Mucosa of descending colon (tissue), 3 donors: Measurements from ENCODE around the gene DENND4A. TPM values are rescaled to one million over a fixed set of nuclear protein-coding genes. Genes with fewer than 3 reads are reported as not detected.
A peak's percentile ranks its signal among the peaks of the same experiment; 100 is the strongest.

Experiments
- ATAC-seq: fragments of 200-7000 bp; cut with Tn5 transposase; one replicate; pipeline ENCODE4 v1.9.1; 2020; ENCODE audit warnings: mild to moderate bottlenecking, moderate library complexity
- DNase-seq, 3 donors: peaks; one replicate each; pipeline ENCODE4 v3.0.0-alpha.2; 2020
- H3K36me3 ChIP-seq: fragments of 200-600 bp; one replicate; pipeline ENCODE4 v1.8.0; 2021; ENCODE audit warnings: low read depth, mild to moderate bottlenecking
- H3K4me1 ChIP-seq: fragments of 200-600 bp; one replicate; pipeline ENCODE4 v1.8.0; 2021; ENCODE audit warnings: low read depth, mild to moderate bottlenecking
- H3K4me3 ChIP-seq: fragments of 200-600 bp; one replicate; pipeline ENCODE4 v1.8.0; 2021; ENCODE audit warnings: mild to moderate bottlenecking
- H3K9me3 ChIP-seq: fragments of 200-600 bp; one replicate; pipeline ENCODE4 v1.8.0; 2021; ENCODE audit warnings: mild to moderate bottlenecking
- CTCF ChIP-seq: fragments of 200-600 bp; IDR thresholded peaks from one replicate; pipeline ENCODE4 v1.8.0; 2022; ENCODE audit warnings: antibody characterized with exemption, mild to moderate bottlenecking
- intact Hi-C, 2 donors: fragments of 100-400 bp; cut with DNase I in 1 of 2; cut with micrococcal nuclease in 1 of 2; formaldehyde crosslinking; loops; one replicate each; pipeline versions ENCODE4 v1.11.0 to v1.11.1; 2022; cut with DNase I, micrococcal nuclease
- total RNA-seq, 3 donors: library from RNA; stranded (reverse); fragmentation: NEBNext Ultra II Directional in 2 of 3; extraction: Animal tissue kit (Norgen Biotek cat#: 25700) in 2 of 3; gene quantifications; one replicate each; pipeline versions ENCODE4 v1.2.1 to v1.2.4, GENCODE V29; 2021 to 2023
- donor health status: DM: no; HTN: no; CAD: no; lungs with moderate emphysema.
- donor health status: DM: no; HTN: no; CAD: no.
- donor health status: DM: no; HTN: yes; CAD: no.

The DENND4A gene
- total RNA-seq, 3 donors from 2014 or later = 20.3 to 34.7 (median 20.7) TPM

GRCh38 chr15:65730549-65731172 lies 61.4 kb downstream of the DENND4A start:
- intact Hi-C loops = no loop called here
- H3K36me3 ChIP-seq = no peaks in the 10 kb centered on the region
- H3K4me3 ChIP-seq = no peak overlapping the region
- ATAC-seq = no peak
- no peak for DNase-seq
- no peaks in the 10 kb centered on the region for H3K4me1 ChIP-seq
- H3K9me3 ChIP-seq = no peaks in the 10 kb centered on the region
- TF ChIP-seq CTCF = no peak

GRCh38 chr15:65724464-65725215 lies 67.5 kb downstream of the DENND4A start:
- H3K4me1 ChIP-seq = no peaks in the 10 kb centered on the region
- intact Hi-C loops = no loop called here
- no peaks in the 10 kb centered on the region for H3K36me3 ChIP-seq
- DNase-seq (no peak), ATAC-seq (peak; percentile 74)
- H3K4me3 ChIP-seq = no peak overlapping the region
- no peak for TF ChIP-seq CTCF
- no peaks in the 10 kb centered on the region for H3K9me3 ChIP-seq

- H3K36me3 ChIP-seq = no peaks in the 10 kb centered on the region
- ATAC-seq (peak; percentile 88), DNase-seq (peak in 2 of 3 donors; percentile 21 to 50)
- no peak for TF ChIP-seq CTCF
- H3K9me3 ChIP-seq = no peaks in the 10 kb centered on the region
- intact Hi-C loops = no loop called here
- no peaks in the 10 kb centered on the region for H3K4me1 ChIP-seq
- H3K4me3 ChIP-seq = no peak overlapping the region
Measured at GRCh38 chr15:65723876-65724275, 68.2 kb downstream of the DENND4A start.

- H3K4me1 ChIP-seq = no peaks in the 10 kb centered on the region
- H3K4me3 ChIP-seq = no peak overlapping the region
- H3K9me3 ChIP-seq = no peaks in the 10 kb centered on the region
- DNase-seq = no peak
- intact Hi-C loops = no loop called here
- ATAC-seq = no peak
- H3K36me3 ChIP-seq = no peaks in the 10 kb centered on the region
- no peak for TF ChIP-seq CTCF
Measured at GRCh38 chr15:65722191-65722590, 69.9 kb downstream of the DENND4A start.

- DNase-seq = no peak
- H3K36me3 ChIP-seq = no peaks in the 10 kb centered on the region
- no peaks in the 10 kb centered on the region for H3K4me1 ChIP-seq
- TF ChIP-seq CTCF = no peak
- no peak for ATAC-seq
- intact Hi-C loops = no loop called here
- H3K9me3 ChIP-seq = no peaks in the 10 kb centered on the region
- H3K4me3 ChIP-seq = no peak overlapping the region
Measured at GRCh38 chr15:65712415-65712814, 79.7 kb downstream of the DENND4A start.
